Ovary (tissue), 9 donors: Measurements from ENCODE around the gene PHF21A. TPM values are rescaled to one million over a fixed set of nuclear protein-coding genes. Genes with fewer than 3 reads are reported as not detected.
A peak's percentile ranks its signal among the peaks of the same experiment; 100 is the strongest.

ENCODE experiments used
- DNase-seq, 5 donors: peaks; one replicate each; pipeline ENCODE4 v3.0.0-alpha.2; 2019 to 2020
- H3K27ac ChIP-seq, 2 donors: fragments of 200-600 bp; one replicate each; pipeline versions ENCODE4 v1.5.1 to v1.8.0; 2019 to 2022
- H3K27me3 ChIP-seq: fragments of 200-600 bp; one replicate; pipeline ENCODE4 v1.8.0; 2022
- H3K36me3 ChIP-seq: fragments of 200-600 bp; sonication (generic); one replicate; pipeline ENCODE4 v1.5.1; 2019
- H3K4me1 ChIP-seq: one replicate; pipeline ENCODE4 v1.8.1; 2013; ENCODE audit warnings: mild to moderate bottlenecking, moderate library complexity; ENCODE audit not compliant: insufficient read depth
- H3K4me3 ChIP-seq: fragments of 200-600 bp; sonication (generic); one replicate; pipeline ENCODE4 v1.5.1; 2017
- H3K9me3 ChIP-seq, 2 donors: fragments of 200-600 bp in 1 of 2; sonication (generic) in 1 of 2; one replicate each; pipeline versions ENCODE4 v1.5.1 to v1.8.1; 2013 to 2019; ENCODE audit warnings: mild to moderate bottlenecking in 1 of 2, moderate library complexity in 1 of 2
- CTCF ChIP-seq, 3 donors: fragments of 450-650 bp in 2 of 3; fragments of 200-600 bp in 1 of 3; IDR thresholded peaks; one replicate each; pipeline versions ENCODE4 v1.5.1 to v1.8.0; 2016 to 2022; ENCODE audit warnings: antibody characterized with exemption in 3 of 3, mild to moderate bottlenecking in 1 of 3
- EP300 ChIP-seq: sonication (generic); formaldehyde crosslinking; IDR thresholded peaks from one replicate; pipeline ENCODE4 v1.6.1; 2017; ENCODE audit warnings: antibody characterized with exemption
- POLR2A ChIP-seq: fragments of 450-650 bp; IDR thresholded peaks from one replicate; pipeline ENCODE4 v1.6.1; 2017; ENCODE audit warnings: antibody characterized with exemption, mild to moderate bottlenecking, moderate library complexity
- WGBS, 3 donors: extraction: QIAGEN DNeasy Blood & Tissue Kit in 1 of 3; methylation state at CpG; one replicate each; pipeline versions ENCODE4 v1.1.5 to v1.1.7; 2013 to 2017; 5-methylcytosine and 5-hydroxymethylcytosine counted together
- intact Hi-C, 4 donors: fragments of 100-400 bp; cut with DNase I; formaldehyde crosslinking; loops; one replicate each; pipeline versions ENCODE4 v1.11.0 to v1.15.1; 2022 to 2023
- polyA plus RNA-seq, 2 donors: library from polyadenylated mRNA; stranded (reverse); fragments of 200-250 nt in 1 of 2; fragments of 350-450 nt in 1 of 2; fragmentation: Illumina TruSeq in 1 of 2; extraction: RNeasy Lipid Tissue Mini Kit (QIAGEN cat#74804) in 1 of 2; gene quantifications; one replicate each; pipeline ENCODE4 v1.2.3, GENCODE V29; 2013 to 2014
- total RNA-seq, 7 donors: library from RNA; depleted of rRNA in 2 of 7; stranded (reverse); fragments of >200 nt in 2 of 7; fragmentation: NEBNext Ultra II Directional in 3 of 7; extraction: Animal tissue kit (Norgen Biotek cat#: 25700) in 3 of 7; gene quantifications; one replicate each; pipeline versions ENCODE4 v1.1.0 to v1.2.4, GENCODE V29; 2016 to 2023
- donor health status: DM: no; HTN: no; CAD: no; lungs with moderate emphysema.
- donor health status: DM: no; HTN: no; CAD: no.
- donor health status: Bipolar disorder and iron deficiency.
- donor health status: DM: yes; HTN: yes; CAD: no.
- donor health status: DM: no; HTN: no; CAD: no.
- donor health status: DM: yes; HTN: yes; CAD: no.

PHF21A gene
- total and polyA plus RNA-seq, 9 donors: 20.6 to 76.0 (median 58.2) TPM

GRCh38 chr11:46127150-46127638 lies 5.9 kb upstream of the PHF21A start:
- Histone ChIP-seq H3K4me3 (no peak overlapping the region), H3K9me3 (no peaks in the 10 kb centered on the region), H3K27ac (no peak overlapping the region), H3K36me3 (no peaks in the 10 kb centered on the region), H3K4me1 (no peaks in the 10 kb centered on the region), H3K27me3 (no peaks in the 10 kb centered on the region)
- WGBS, 3 donors: 37 to 52% (median 40%) methylated on average over 5 of the region's 5 CpGs
- TF ChIP-seq POLR2A (no peak), EP300 (no peak), CTCF (IDR thresholded peaks at IDR 0.05) (no peak)
- intact Hi-C loops: loop anchor here in 1 of 4 donors (10.0 kb wide), 1 partner anchor 108 kb away; no protein-coding TSS in a partner anchor
- no peak for DNase-seq

GRCh38 chr11:46125284-46125683 lies 4.0 kb upstream of the PHF21A start:
- Histone ChIP-seq H3K36me3 (no peaks in the 10 kb centered on the region), H3K27me3 (no peaks in the 10 kb centered on the region), H3K9me3 (no peaks in the 10 kb centered on the region), H3K4me1 (no peaks in the 10 kb centered on the region), H3K27ac (no peak overlapping the region), H3K4me3 (no peak overlapping the region)
- DNase-seq: no peak
- intact Hi-C loops: loop anchor here in 1 of 4 donors (10.0 kb wide), 1 partner anchor 110 kb away; no protein-coding TSS in a partner anchor
- WGBS, 3 donors: 94 to 97% (median 96%) methylated on average over 3 of the region's 3 CpGs
- TF ChIP-seq CTCF (IDR thresholded peaks at IDR 0.05) (no peak), POLR2A (no peak), EP300 (no peak)

- Histone ChIP-seq H3K36me3 (no peaks in the 10 kb centered on the region), H3K9me3 (no peaks in the 10 kb centered on the region), H3K4me3 (peak overlapping the region; percentile 50), H3K27ac (no peak overlapping the region), H3K4me1 (no peaks in the 10 kb centered on the region), H3K27me3 (no peaks in the 10 kb centered on the region)
- no peak for TF ChIP-seq EP300
- TF ChIP-seq POLR2A: no peak
- no peak for TF ChIP-seq CTCF (IDR thresholded peaks at IDR 0.05)
- intact Hi-C loops: loop anchor here in 1 of 4 donors (10.0 kb wide), 1 partner anchor 112 kb away; no protein-coding TSS in a partner anchor
- no peak for DNase-seq
- 45 to 55% (median 49%) methylated on average over 7 of the region's 7 CpGs for WGBS, 3 donors
These were observed 1.9 kb upstream of the PHF21A start for GRCh38 chr11:46122945-46123715.

- peak; percentile 78 to 86 (median 84) for DNase-seq
- Histone ChIP-seq H3K36me3 (no peaks in the 10 kb centered on the region), H3K9me3 (no peaks in the 10 kb centered on the region), H3K4me1 (no peaks in the 10 kb centered on the region), H3K27me3 (no peaks in the 10 kb centered on the region), H3K27ac (peak overlapping the region; percentile 93 to 96), H3K4me3 (peak overlapping the region; percentile 50)
- TF ChIP-seq CTCF (IDR thresholded peaks at IDR 0.05) (peak in 1 of 3 donors; percentile 1), POLR2A (peak; percentile 14), EP300 (no peak)
- intact Hi-C loops: loop anchor here in 1 of 4 donors (10.0 kb wide), 1 partner anchor 113 kb away; no protein-coding TSS in a partner anchor
- 0 to 1% (median 1%) methylated on average over 49 to 74 of the region's 74 CpGs for WGBS, 3 donors
These were observed 647 bp upstream of the PHF21A start for GRCh38 chr11:46121724-46122477.
